H1 (cell line): ENCODE results near the gene PCDHA1.
"Not testable (repeated sequence)": the region's sequence is repeated elsewhere in the genome, so short reads cannot be mapped to it uniquely, and the experiment has no call there.

Experiments
- ATF3 ChIP-seq: IDR thresholded peaks from 2 replicates; pipeline ENCODE4 v1.6.1; 2011; ENCODE audit warnings: low read depth, mild to moderate bottlenecking, low read length; ENCODE audit not compliant: insufficient read depth
- BRCA1 ChIP-seq: IDR thresholded peaks from 2 replicates; pipeline ENCODE4 v1.6.1; 2012; ENCODE audit warnings: low read depth, low read length, improper control_type of control experiment
- CEBPB ChIP-seq: IDR thresholded peaks from 2 replicates; pipeline ENCODE4 v1.6.1; 2012; ENCODE audit warnings: low read depth, low read length
- CTCF ChIP-seq, 3 experiments: IDR thresholded peaks; 1 replicate in 2 of 3; 2 replicates in 1 of 3; pipeline versions ENCODE4 v1.5.1 to v1.6.1; 2011; ENCODE audit warnings: low read length in 3 of 3, mild to moderate bottlenecking in 3 of 3, inconsistent platforms in 2 of 3, low read depth in 1 of 3, moderate library complexity in 1 of 3; ENCODE audit not compliant: insufficient read depth in 1 of 3; ENCODE audit errors: control extremely low read depth in 1 of 3
- EP300 ChIP-seq, 2 experiments: IDR thresholded peaks; 1 replicate in 1 of 2; 2 replicates in 1 of 2; pipeline ENCODE4 v1.6.1; 2011 to 2012; ENCODE audit warnings: low read depth in 2 of 2, low read length in 2 of 2, mild to moderate bottlenecking in 2 of 2, borderline replicate concordance in 1 of 2, inconsistent platforms in 1 of 2, moderate library complexity in 1 of 2
- GTF2F1 ChIP-seq: IDR thresholded peaks from 2 replicates; pipeline ENCODE4 v1.6.1; 2012; ENCODE audit warnings: low read depth, low read length, improper control_type of control experiment, borderline replicate concordance
- KDM1A ChIP-seq: fragments of 200-600, 300-600 bp; sonication (generic); IDR thresholded peaks from 2 replicates; pipeline ENCODE4 v1.7.1; 2016; ENCODE audit warnings: mild to moderate bottlenecking, low read length, borderline replicate concordance
- NRF1 ChIP-seq: IDR thresholded peaks from 2 replicates; pipeline ENCODE4 v1.6.1; 2011; ENCODE audit warnings: mild to moderate bottlenecking, low read depth, low read length, improper control_type of control experiment
- POLR2A ChIP-seq, 2 experiments: IDR thresholded peaks; 1 replicate in 1 of 2; 2 replicates in 1 of 2; pipeline ENCODE4 v1.6.1; 2011; ENCODE audit warnings: low read depth in 2 of 2, low read length in 2 of 2, mild to moderate bottlenecking in 2 of 2; ENCODE audit errors: control extremely low read depth in 1 of 2

DNA sequence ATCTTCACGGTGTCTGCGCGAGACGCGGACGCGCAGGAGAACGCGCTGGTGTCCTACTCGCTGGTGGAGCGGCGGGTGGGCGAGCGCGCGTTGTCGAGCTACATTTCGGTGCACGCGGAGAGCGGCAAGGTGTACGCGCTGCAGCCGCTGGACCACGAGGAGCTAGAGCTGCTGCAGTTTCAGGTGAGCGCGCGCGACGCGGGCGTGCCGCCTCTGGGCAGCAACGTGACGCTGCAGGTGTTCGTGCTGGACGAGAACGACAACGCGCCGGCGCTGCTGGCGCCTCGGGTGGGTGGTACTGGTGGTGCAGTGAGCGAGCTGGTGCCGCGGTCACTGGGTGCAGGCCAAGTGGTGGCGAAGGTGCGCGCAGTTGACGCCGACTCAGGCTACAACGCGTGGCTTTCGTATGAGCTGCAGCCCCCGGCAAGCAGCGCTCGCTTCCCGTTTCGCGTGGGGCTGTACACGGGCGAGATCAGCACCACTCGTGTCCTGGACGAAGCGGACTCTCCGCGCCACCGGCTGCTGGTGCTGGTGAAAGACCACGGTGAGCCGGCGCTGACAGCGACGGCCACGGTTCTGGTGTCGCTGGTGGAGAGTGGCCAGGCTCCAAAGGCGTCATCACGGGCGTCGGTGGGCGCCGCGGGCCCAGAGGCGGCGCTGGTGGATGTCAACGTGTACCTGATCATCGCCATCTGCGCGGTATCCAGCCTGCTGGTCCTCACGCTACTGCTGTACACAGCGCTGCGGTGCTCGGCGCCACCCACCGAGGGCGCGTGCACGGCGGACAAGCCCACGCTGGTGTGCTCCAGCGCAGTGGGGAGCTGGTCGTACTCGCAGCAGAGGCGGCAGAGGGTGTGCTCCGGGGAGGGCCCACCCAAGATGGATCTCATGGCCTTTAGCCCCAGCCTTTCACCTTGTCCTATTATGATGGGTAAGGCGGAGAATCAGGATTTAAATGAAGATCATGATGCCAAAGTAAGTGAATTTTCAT is 43.9 kb downstream of the PCDHA1 start:
- not testable (repeated sequence) for TF ChIP-seq BRCA1; ATF3; NRF1; POLR2A (IDR thresholded peaks at IDR 0.05; ENCODE audit: control extremely low read depth in 1 of 2, low read depth in 2 of 2, low read length in 2 of 2); KDM1A; EP300 (IDR thresholded peaks at IDR 0.05; ENCODE audit: borderline replicate concordance in 1 of 2, low read depth in 2 of 2, low read length in 2 of 2); CTCF (IDR thresholded peaks at IDR 0.05; ENCODE audit: control extremely low read depth in 1 of 3, insufficient read depth in 1 of 3, low read depth in 1 of 3, low read length in 3 of 3); CEBPB; GTF2F1
